ENCODE measurements around the gene BTBD1.
A peak's percentile ranks its signal among the peaks of the same experiment; 100 is the strongest.

Gene BTBD1

GRCh38 chr15:82993144-82993543 is 73.9 kb downstream of the BTBD1 start:
- no peak for DNase-seq (ENCODE audit: low spot score)

- DNase-seq (ENCODE audit: low spot score) = no peak
Observed at GRCh38 chr15:82992436-82992998, 74.5 kb downstream of the BTBD1 start.

- DNase-seq (ENCODE audit: low spot score) = no peak
Observed at GRCh38 chr15:82986442-82986780, 80.6 kb downstream of the BTBD1 start.

- DNase-seq (ENCODE audit: low spot score) = peak; percentile 93
Observed at GRCh38 chr15:82985688-82986441, 81.2 kb downstream of the BTBD1 start, which contains the start of gene RAMAC. RAMAC (plus strand) TSS chr15:82986210; CDS start chr15:82989019, 2,809 bp downstream.

- no peak for DNase-seq (ENCODE audit: low spot score)
Observed at GRCh38 chr15:82980981-82981380, 86.1 kb downstream of the BTBD1 start.

- DNase-seq (ENCODE audit: low spot score) = no peak
Observed at GRCh38 chr15:82979726-82980125, 87.3 kb downstream of the BTBD1 start.

- DNase-seq (ENCODE audit: low spot score) = no peak
Observed at GRCh38 chr15:82978438-82978837, 88.6 kb downstream of the BTBD1 start.

GRCh38 chr15:82977076-82977475 is 90.0 kb downstream of the BTBD1 start:
- no peak for DNase-seq (ENCODE audit: low spot score)

- no peak for DNase-seq (ENCODE audit: low spot score)
Observed at GRCh38 chr15:82972990-82973389, 94.1 kb downstream of the BTBD1 start.

- no peak for DNase-seq (ENCODE audit: low spot score)
Observed at GRCh38 chr15:82971218-82971984, 95.7 kb downstream of the BTBD1 start.

GRCh38 chr15:82970696-82971095 is 96.4 kb downstream of the BTBD1 start:
- no peak for DNase-seq (ENCODE audit: low spot score)

- DNase-seq (ENCODE audit: low spot score) = no peak
Observed at GRCh38 chr15:82970078-82970686, 96.9 kb downstream of the BTBD1 start.

GRCh38 chr15:82969353-82969752 is 97.7 kb downstream of the BTBD1 start:
- no peak for DNase-seq (ENCODE audit: low spot score)

GRCh38 chr15:82968066-82968465 is 99.0 kb downstream of the BTBD1 start:
- no peak for DNase-seq (ENCODE audit: low spot score)

GRCh38 chr15:82966671-82967071 is 100.4 kb downstream of the BTBD1 start:
- peak; percentile 79 for DNase-seq (ENCODE audit: low spot score)
